Measurements from ENCODE around the gene CIP2A. TPM values are rescaled to one million over a fixed set of nuclear protein-coding genes. Genes with fewer than 3 reads are reported as not detected.
A peak's percentile ranks its signal among the peaks of the same experiment; 100 is the strongest.
"Not testable (repeated sequence)": the region's sequence is repeated elsewhere in the genome, so short reads cannot be mapped to it uniquely, and the experiment has no call there.

Gene CIP2A
- 17.2 and 24.6 TPM in 2 replicates for total RNA-seq

- peak; percentile 84 to 88 for DNase-seq (ENCODE audit: low read depth in 2 of 2)
Observed at GRCh38 chr3:108589081-108589997, at the start of gene CIP2A, which contains the start of gene DZIP3. Gene CIP2A (minus strand): TSS chr3:108589438. CDS start chr3:108589375, 63 bp downstream. Gene DZIP3 (plus strand): TSS chr3:108589722. CDS start chr3:108605407, 15,685 bp downstream.

GRCh38 chr3:108629974-108630373 is 40.7 kb upstream of the CIP2A start:
- no peak for DNase-seq (ENCODE audit: low read depth in 2 of 2)

GRCh38 chr3:108623504-108623903 is 34.3 kb upstream of the CIP2A start:
- DNase-seq (ENCODE audit: low read depth in 2 of 2): no peak

GRCh38 chr3:108620250-108620649 is 31.0 kb upstream of the CIP2A start:
- no peak for DNase-seq (ENCODE audit: low read depth in 2 of 2)

GRCh38 chr3:108616090-108616489 is 26.9 kb upstream of the CIP2A start:
- DNase-seq (ENCODE audit: low read depth in 2 of 2): not testable (repeated sequence)

GRCh38 chr3:108610651-108611050 is 21.4 kb upstream of the CIP2A start:
- no peak for DNase-seq (ENCODE audit: low read depth in 2 of 2)

- DNase-seq (ENCODE audit: low read depth in 2 of 2): no peak
Observed at GRCh38 chr3:108608750-108609149, 19.5 kb upstream of the CIP2A start.

GRCh38 chr3:108605491-108605890 is 16.3 kb upstream of the CIP2A start:
- no peak for DNase-seq (ENCODE audit: low read depth in 2 of 2)

- no peak for DNase-seq (ENCODE audit: low read depth in 2 of 2)
Observed at GRCh38 chr3:108605028-108605427, 15.8 kb upstream of the CIP2A start.

GRCh38 chr3:108603691-108604090 is 14.5 kb upstream of the CIP2A start:
- peak in 1 of 2 donors; percentile 2 for DNase-seq (ENCODE audit: low read depth in 2 of 2)

GRCh38 chr3:108602935-108603294 is 13.7 kb upstream of the CIP2A start:
- DNase-seq (ENCODE audit: low read depth in 2 of 2): no peak

- no peak for DNase-seq (ENCODE audit: low read depth in 2 of 2)
Observed at GRCh38 chr3:108602249-108602934, 13.2 kb upstream of the CIP2A start.

GRCh38 chr3:108599677-108600409 is 10.6 kb upstream of the CIP2A start:
- no peak for DNase-seq (ENCODE audit: low read depth in 2 of 2)

- no peak for DNase-seq (ENCODE audit: low read depth in 2 of 2)
Observed at GRCh38 chr3:108598375-108598774, 9.1 kb upstream of the CIP2A start.

GRCh38 chr3:108595321-108595720 is 6.1 kb upstream of the CIP2A start:
- DNase-seq (ENCODE audit: low read depth in 2 of 2): no peak

GRCh38 chr3:108590460-108590859 is 1.2 kb upstream of the CIP2A start:
- DNase-seq (ENCODE audit: low read depth in 2 of 2): peak in 1 of 2 donors; percentile 7

GRCh38 chr3:108589998-108590323 is 723 bp upstream of the CIP2A start:
- no peak for DNase-seq (ENCODE audit: low read depth in 2 of 2)

GRCh38 chr3:108588601-108589000 is 637 bp downstream of the CIP2A start:
- peak in 1 of 2 donors; percentile 1 for DNase-seq (ENCODE audit: low read depth in 2 of 2)

- DNase-seq (ENCODE audit: low read depth in 2 of 2): no peak
Observed at GRCh38 chr3:108578064-108578463, 11.2 kb downstream of the CIP2A start.

GRCh38 chr3:108569336-108569735 is 19.9 kb downstream of the CIP2A start:
- DNase-seq (ENCODE audit: low read depth in 2 of 2): no peak

- DNase-seq (ENCODE audit: low read depth in 2 of 2): no peak
Observed at GRCh38 chr3:108566599-108566998, 22.6 kb downstream of the CIP2A start.

- DNase-seq (ENCODE audit: low read depth in 2 of 2): no peak
Observed at GRCh38 chr3:108565506-108565905, 23.7 kb downstream of the CIP2A start.

All from dermis microvascular lymphatic vessel endothelial cell (primary cell).